Renal pelvis (tissue), 4 donors: Measurements from ENCODE around the gene RTN4IP1. TPM values are rescaled to one million over a fixed set of nuclear protein-coding genes. Genes with fewer than 3 reads are reported as not detected.
"Not testable (repeated sequence)": the region's sequence is repeated elsewhere in the genome, so short reads cannot be mapped to it uniquely, and the experiment has no call there.

Experiments used
- DNase-seq: peaks from one replicate; pipeline ENCODE4 v3.0.0-alpha.2; 2013
- polyA plus RNA-seq, 3 donors: library from polyadenylated mRNA; unstranded; fragments of 120-200 nt; gene quantifications; one replicate each; pipeline ENCODE4 v1.2.1, GENCODE V29; 2013; ENCODE audit not compliant: insufficient read length in 3 of 3

RTN4IP1 gene
- polyA plus RNA-seq, 3 donors = 10.3 to 13.7 (median 10.9) TPM

- no peak for DNase-seq
These were observed 29.0 kb downstream of the RTN4IP1 start for GRCh38 chr6:106600329-106600728.

DNA sequence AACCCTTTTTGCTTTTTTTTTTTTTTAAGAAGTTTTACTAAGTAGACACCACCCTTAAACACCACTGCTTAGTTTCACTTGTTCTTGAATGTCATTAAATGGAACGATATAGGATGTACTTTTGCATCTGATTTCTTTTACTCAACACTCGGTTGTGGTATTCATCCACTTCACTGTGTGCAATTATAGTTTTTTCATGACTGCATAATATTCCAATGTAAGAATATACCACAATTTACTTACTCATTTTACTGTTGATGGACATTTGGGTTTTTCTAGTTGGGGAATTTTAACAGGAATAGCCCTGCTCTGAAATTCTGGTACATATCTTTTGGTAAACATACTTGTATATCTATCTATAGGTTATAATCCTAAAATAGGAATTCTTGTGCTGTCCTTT lies 29.9 kb downstream of the RTN4IP1 start:
- DNase-seq = no peak

GRCh38 chr6:106591111-106591825 lies 38.0 kb downstream of the RTN4IP1 start:
- no peak for DNase-seq

DNA sequence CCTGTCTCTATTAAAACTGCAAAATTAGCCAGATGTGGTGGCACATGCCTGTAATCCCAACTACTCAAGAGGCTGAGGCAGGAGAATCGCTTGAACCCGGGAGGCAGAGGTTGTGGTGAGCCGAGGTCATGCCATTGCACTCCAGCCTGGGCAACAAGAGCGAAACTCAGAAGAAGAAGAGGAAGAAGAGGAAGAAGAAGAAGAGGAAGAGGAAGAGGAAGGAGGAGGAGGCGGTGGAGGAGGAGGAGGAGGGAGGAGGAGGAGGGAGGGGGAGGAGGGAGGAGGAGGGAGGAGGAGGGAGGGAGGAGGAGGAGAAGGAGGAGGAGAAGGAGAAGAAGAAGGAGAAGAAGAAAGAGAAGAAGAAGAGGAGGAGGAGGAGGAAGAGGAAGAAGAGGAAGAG lies 40.4 kb downstream of the RTN4IP1 start:
- DNase-seq = not testable (repeated sequence)

DNA sequence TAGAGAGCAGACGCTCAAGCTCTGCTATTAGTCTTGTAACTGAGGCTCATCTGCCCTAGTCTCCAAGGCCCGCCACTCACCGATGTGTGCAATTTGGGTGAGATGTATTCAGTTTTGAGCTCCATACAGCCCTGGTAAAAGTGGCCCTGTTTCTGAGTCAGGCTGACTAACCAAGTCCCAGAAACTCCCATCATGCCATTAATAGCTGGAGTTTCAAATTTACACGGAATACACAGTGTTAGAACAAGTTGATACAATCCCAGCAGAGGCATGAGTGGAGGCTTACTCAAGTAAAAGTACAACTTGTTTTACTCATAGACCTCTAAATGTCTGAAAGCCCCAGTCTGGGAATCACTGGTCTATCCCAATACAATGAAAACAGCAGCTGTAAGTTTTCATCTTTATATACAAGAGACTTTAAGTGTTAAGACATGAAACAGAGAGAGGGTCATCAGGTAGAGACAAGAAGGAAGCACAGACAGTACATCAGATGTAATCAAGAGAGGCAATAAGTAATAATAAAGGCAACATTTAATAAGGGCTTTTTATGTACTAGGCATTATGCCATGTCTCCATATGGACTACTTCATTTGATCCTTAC lies 42.4 kb downstream of the RTN4IP1 start:
- DNase-seq = no peak

DNA sequence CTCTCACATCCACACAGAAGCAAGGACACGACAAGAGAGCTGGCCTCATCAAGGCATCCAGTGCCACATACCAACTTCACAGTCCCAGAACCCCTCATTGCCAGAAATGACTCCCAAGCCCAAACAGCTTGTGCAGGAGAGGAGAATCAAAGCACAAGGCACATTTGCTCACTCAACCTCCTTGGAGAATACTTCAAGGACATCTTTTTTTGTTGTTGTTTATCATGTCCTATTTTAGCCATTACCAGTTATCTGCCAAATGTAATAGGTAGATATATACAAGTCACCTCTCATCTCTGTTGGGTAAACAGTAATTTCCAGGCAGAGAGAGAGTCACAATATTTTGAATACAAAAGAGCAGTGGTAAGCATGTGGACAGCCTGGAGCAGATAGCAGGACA lies 47.8 kb downstream of the RTN4IP1 start:
- DNase-seq = no peak

DNA sequence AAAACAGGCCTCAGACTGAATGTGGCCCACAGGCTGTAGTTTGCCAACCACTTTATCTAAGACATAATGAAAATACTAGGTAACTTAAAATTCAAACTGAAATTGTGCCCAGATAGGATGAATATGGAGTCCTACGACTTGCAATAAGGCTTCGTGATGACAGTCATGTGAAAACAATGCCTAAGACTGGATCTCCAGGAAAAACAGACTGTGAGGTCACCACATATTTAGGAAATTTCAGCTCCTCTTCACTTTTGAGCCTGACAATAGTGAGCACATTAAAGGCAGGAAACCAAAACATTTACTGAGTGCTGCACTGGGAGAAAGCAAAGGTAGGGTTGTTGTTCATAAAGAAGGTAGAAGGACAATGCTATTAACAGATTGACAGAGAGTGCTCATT lies 50.0 kb downstream of the RTN4IP1 start:
- no peak for DNase-seq

GRCh38 chr6:106574741-106575458 lies 54.4 kb downstream of the RTN4IP1 start:
- DNase-seq = no peak

- no peak for DNase-seq
These were observed 56.3 kb downstream of the RTN4IP1 start for GRCh38 chr6:106572875-106573585.

DNA sequence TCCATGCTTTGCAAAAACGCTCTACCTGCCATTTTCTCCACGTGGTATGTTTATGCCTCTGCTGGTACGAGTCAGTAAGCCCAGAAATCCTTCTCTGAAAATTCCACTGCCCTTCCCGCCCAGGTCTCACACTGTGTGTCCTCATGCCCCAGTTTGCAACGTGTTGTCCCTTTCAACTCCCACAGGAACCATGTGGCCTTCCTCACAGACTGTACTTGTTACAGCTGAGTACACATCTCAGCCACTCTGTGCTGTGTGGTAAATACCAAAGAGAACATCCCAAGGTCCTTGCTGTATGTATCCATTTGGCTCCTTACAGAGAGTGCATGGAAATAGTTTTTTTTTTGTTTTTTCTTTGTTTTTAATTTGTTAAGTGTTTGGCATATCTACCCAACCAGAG lies 56.9 kb downstream of the RTN4IP1 start:
- no peak for DNase-seq

DNA sequence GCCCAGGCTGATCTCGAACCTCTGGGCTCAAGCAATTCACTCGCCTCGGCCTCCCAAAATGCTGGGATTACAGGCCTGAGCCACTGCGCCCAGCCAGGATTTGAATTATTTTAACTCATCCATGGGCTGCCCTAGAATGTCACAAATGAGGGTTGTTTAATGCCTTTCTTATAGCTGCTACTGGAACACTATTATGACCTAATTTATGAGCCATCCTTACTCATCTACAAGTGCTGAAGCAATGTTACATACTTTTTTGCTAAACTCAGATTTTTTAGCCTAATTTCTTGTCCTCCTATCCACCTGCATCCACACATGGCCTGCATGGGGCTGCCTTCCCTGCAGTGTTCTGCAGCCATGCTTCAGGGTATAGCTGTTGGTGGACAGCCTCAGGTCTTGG lies 59.9 kb downstream of the RTN4IP1 start:
- no peak for DNase-seq

- DNase-seq = no peak
These were observed 60.8 kb downstream of the RTN4IP1 start for GRCh38 chr6:106568530-106568929.

GRCh38 chr6:106564476-106564875 lies 64.8 kb downstream of the RTN4IP1 start:
- no peak for DNase-seq

DNA sequence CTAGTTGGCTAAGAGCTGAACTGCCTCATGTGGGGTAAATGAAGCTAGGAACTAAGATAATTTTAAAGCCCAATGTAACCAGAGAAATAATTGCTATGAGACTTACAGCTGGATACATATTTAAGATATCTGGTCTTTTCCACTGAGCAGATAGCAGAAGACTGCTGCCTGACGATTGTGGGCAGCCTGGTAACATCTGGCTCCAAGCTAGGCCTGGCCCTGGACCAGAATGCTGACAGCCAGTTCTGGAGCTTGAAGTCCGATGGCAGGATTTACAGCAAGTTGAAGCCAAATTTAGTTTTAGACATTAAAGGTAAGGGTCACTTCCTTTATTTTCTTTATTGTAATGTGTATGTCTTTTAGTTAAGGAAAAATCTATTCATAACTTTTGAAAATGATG lies 65.7 kb downstream of the RTN4IP1 start:
- no peak for DNase-seq

- no peak for DNase-seq
These were observed 67.5 kb downstream of the RTN4IP1 start for GRCh38 chr6:106561686-106562405.

DNA sequence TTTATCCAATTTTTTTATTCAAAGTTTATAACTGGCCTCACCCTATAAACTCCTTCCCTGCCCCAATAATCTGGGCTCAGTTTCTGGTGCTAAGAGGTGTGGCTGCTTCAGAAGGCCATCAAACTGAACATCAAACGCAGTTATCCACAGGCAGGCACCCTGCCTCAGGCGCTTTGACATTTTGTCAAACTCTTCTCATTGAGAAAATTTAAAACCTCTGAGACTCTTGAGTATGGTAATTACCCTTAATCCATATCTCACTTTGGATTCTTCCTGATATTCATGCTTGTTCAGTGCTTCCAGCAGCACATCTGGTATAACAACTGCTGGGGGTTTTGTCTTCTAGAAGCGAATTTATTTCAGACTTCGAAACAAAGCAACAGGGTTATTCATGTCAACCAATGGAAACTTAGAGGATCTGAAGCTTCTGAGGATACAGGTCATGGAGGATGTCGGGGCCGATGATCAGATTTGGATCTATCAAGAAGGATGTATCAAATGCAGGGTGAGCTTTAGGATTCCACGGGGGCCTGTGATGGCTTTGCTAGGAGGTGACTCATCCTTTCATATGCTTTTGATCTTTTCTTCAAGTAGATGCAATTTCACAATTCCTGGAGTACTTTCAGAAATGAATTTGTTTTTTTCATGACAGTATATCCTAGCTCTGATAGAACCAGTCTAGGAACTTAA lies 68.2 kb downstream of the RTN4IP1 start:
- no peak for DNase-seq

DNA sequence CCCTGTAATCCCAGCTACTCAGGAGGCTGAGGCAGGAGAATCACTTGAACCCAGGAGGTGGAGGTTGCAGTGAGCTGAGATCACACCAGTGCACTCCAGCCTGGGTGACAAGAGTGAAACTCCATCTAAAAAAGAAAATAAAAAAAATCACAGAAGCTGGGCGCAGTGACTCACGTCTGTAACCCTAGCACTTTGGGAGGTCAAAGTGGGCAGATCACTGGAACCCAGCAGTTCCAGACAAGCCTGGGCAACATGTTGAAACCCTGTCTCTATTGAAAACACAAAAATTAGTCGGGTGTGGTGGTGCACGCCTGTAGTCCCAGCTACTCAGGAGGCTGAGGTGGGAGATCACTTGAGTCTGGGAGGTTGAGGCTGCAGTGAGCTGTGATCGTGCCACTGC lies 69.6 kb downstream of the RTN4IP1 start:
- not testable (repeated sequence) for DNase-seq

DNA sequence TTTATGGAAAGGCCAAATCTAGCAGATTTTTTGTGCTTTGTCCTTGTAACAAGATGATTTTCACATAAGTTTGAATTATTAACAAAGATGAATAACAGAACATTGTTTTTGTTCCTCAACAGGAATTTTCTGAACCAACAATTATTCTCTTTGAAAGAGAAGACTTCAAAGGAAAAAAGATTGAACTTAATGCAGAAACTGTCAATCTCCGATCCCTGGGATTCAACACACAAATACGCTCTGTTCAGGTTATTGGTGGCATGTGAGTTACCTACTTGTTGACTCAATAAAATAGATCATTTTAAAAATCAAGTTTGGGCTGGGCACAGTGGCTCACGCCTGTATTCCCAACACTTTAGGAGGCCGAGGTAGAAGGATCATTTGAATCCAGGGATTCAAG lies 70.9 kb downstream of the RTN4IP1 start:
- DNase-seq = no peak

DNA sequence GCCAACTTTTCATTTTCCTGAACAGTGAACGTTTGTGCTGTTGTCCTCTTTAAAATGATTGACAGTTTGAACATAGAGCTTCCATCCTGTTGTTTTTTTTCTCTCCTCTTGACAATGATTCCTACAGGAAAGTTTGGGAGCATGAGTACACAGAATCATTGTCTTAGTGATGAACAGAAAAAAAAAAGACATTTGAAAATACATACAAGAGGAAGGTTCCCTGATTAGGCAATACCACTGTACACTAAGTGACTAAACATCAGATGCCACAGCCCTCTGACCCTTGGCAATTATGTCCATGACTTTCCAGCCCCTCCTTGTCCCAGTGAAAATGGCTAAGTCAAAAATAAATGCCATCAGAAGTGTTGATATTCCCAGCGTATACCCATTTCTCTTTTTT lies 71.5 kb downstream of the RTN4IP1 start:
- no peak for DNase-seq

DNA sequence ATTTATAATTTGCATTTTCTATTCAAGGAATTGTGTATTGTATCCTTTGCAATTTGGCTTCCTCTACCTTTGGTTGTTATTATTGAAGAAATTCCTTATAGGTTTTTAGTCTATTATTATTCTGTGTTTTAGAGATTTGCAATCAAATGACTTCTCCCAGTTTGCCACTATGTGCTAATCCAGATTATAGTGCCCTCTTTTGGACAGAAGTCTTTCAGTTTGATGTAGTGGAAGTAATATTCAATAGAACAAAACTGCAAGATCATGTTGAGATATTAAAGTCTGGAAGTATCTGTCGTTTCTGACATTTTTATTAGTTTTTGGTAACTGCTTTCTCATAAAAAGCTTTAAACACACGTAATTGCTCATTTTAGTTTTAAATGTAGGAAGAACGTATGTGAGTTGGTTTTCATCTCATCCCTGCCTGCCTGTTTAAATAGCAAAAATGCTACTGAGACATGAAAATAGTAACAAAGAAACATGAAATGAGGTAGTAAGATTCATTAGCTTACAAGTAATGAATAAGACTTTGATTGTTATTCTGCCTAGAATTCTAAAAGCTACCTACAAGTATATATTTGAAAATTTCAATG lies 72.8 kb downstream of the RTN4IP1 start:
- no peak for DNase-seq

DNA sequence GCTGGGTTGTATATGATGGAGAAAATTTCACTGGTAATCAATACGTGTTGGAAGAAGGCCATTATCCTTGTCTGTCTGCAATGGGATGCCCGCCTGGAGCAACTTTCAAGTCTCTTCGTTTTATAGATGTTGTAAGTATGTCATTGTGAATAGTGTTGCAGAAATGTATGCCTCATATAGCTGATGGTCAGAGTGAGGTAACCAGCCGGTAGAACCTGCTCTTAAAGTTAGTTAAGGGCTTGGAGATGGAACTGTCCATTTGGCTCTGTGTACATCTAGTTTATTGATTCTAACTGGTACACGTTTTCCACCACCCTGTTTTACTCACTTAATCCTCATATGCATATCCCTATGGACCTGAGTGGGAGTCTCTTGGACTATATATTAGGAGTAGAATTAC lies 73.5 kb downstream of the RTN4IP1 start:
- DNase-seq = no peak
